ENCODE results near the gene HSH2D. TPM values are rescaled to one million over a fixed set of nuclear protein-coding genes. Genes with fewer than 3 reads are reported as not detected.

HSH2D gene
- total and polyA plus RNA-seq, 2 of the 13 experiments (the other 11 are each of a cell fraction or from before 2014, with no cell fraction given) = 0.69 to 3.2 TPM

GRCh38 chr19:16095071-16095571 lies 48.4 kb upstream of the HSH2D start (continued):
- TF ChIP-seq MTA1 (CRISPR knock-in tag; IDR thresholded peaks at IDR 0.05; ENCODE audit: borderline replicate concordance) (0 out of 2 replicates have a peak, but pooled peaks have one; percentile 26), POLR2A (IDR thresholded peaks at IDR 0.05; ENCODE audit: insufficient read depth in 1 of 2, low read depth in 2 of 2, low read length in 2 of 2) (no peak), ZMYM2 (CRISPR knock-in tag; IDR thresholded peaks at IDR 0.05) (peak; percentile 80), ZNF33A (CRISPR knock-in tag; IDR thresholded peaks at IDR 0.05; ENCODE audit: borderline replicate concordance) (no peak), HNF4G (IDR thresholded peaks at IDR 0.05; ENCODE audit: borderline replicate concordance, low read depth, low read length) (peak; percentile 68; the same call in 1 of the 2 replicates), HNF4G (CRISPR knock-in tag; IDR thresholded peaks at IDR 0.05; ENCODE audit: borderline replicate concordance, low read depth) (no peak), ZBTB4 (CRISPR knock-in tag; IDR thresholded peaks at IDR 0.05; ENCODE audit: borderline replicate concordance) (peak; percentile 75; the same call in 1 of the 2 replicates), ZSCAN25 (CRISPR knock-in tag; IDR thresholded peaks at IDR 0.05) (no peak), U2AF2 (IDR thresholded peaks at IDR 0.05; ENCODE audit: low read depth, low read length) (no peak), NBN (conservative IDR thresholded peaks at IDR 0.05) (no peak), ZBTB26 (CRISPR knock-in tag; IDR thresholded peaks at IDR 0.05; ENCODE audit: borderline replicate concordance) (no peak), ZSCAN9 (CRISPR knock-in tag; IDR thresholded peaks at IDR 0.05; ENCODE audit: borderline replicate concordance) (no peak), PRPF4 (IDR thresholded peaks at IDR 0.05; ENCODE audit: low read depth, low read length, poor library complexity, severe bottlenecking) (no peak), SOX6 (IDR thresholded peaks at IDR 0.05) (no peak), SOX6 (CRISPR knock-in tag; IDR thresholded peaks at IDR 0.05) (0 out of 2 replicates have a peak, but pooled peaks have one; percentile 15), ZNF33B (CRISPR knock-in tag; IDR thresholded peaks at IDR 0.05) (no peak), ZNF44 (CRISPR knock-in tag; IDR thresholded peaks at IDR 0.05) (no peak), ATF2 (CRISPR knock-in tag; IDR thresholded peaks at IDR 0.05) (0 out of 2 replicates have a peak, but pooled peaks have one; percentile 5), NCOR1 (IDR thresholded peaks at IDR 0.05; ENCODE audit: borderline replicate concordance, low read length) (0 out of 2 replicates have a peak, but pooled peaks have one; percentile 58), ZFP37 (CRISPR knock-in tag; IDR thresholded peaks at IDR 0.05; ENCODE audit: borderline replicate concordance) (no peak)
